ENCODE data around the gene GPRIN1.

Gene GPRIN1

DNA sequence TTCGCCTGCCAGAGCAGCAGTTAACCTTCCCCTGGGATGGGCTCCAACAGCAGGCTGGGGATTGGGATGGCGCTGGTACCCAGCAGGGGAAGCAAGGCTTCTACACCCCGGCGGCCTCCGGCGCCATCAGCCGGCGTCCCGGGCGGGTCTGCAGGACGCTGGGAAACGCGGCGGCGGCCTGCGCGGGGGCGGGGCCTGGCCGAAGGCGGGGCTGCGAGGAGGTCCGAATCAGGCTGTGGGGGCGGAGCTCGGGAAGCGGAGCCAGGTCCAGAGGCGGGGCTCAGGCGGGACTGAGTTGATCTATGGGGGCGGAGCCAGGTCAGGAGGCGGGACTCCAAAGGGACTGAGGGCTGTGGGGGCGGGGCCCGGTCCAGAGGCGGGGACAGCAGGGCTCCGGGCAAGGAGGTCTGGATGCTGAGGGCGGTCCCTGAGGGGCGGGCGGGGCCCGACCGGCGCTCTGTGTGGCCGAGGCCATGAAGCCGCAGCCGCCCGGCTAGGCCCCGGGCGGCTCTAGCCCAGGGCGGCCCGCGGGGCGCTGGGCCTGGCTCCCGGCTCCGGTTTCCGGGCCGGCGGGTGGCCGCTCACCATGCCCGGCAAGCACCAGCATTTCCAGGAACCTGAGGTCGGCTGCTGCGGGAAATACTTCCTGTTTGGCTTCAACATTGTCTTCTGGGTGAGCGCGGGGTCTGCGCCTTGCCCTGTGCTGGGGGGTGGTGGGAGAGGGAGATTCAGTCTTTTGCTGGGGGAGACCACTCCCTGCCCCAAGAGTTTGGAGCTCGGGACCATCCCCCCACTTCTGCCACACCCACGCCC is 37.3 kb upstream of the GPRIN1 start, which contains the start of gene TSPAN17:
Gene TSPAN17 (plus strand): TSS at position 455 of the 813 bp plus-strand sequence. CDS start 132 bp downstream, at position 587.
- DNase-seq (ENCODE audit: low spot score) (peak; percentile 100), ATAC-seq (ENCODE audit: low read depth) (peak; percentile 90)
- peak within 1 kb of the TSS; percentile 51 for H3K4me3 ChIP-seq (ENCODE audit: severe bottlenecking)
- no peaks in the 10 kb centered on the region for H3K9me3 ChIP-seq (ENCODE audit: severe bottlenecking)
- H3K4me1 ChIP-seq (ENCODE audit: insufficient read depth, poor library complexity, severe bottlenecking), result no peaks in the 10 kb centered on the region
- TF ChIP-seq, protein P1, sequence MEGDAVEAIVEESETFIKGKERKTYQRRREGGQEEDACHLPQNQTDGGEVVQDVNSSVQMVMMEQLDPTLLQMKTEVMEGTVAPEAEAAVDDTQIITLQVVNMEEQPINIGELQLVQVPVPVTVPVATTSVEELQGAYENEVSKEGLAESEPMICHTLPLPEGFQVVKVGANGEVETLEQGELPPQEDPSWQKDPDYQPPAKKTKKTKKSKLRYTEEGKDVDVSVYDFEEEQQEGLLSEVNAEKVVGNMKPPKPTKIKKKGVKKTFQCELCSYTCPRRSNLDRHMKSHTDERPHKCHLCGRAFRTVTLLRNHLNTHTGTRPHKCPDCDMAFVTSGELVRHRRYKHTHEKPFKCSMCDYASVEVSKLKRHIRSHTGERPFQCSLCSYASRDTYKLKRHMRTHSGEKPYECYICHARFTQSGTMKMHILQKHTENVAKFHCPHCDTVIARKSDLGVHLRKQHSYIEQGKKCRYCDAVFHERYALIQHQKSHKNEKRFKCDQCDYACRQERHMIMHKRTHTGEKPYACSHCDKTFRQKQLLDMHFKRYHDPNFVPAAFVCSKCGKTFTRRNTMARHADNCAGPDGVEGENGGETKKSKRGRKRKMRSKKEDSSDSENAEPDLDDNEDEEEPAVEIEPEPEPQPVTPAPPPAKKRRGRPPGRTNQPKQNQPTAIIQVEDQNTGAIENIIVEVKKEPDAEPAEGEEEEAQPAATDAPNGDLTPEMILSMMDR (IDR thresholded peaks at IDR 0.05; ENCODE audit: poor library complexity, severe bottlenecking), result peak; percentile 52
- peak within 1 kb of the TSS; percentile 19 for H3K27ac ChIP-seq (ENCODE audit: poor library complexity, severe bottlenecking)
- H3K27me3 ChIP-seq (ENCODE audit: insufficient read depth, poor library complexity, severe bottlenecking), result no peaks in the 10 kb centered on the region
- no peaks in the 10 kb centered on the region for H3K36me3 ChIP-seq (ENCODE audit: low read depth)

DNA sequence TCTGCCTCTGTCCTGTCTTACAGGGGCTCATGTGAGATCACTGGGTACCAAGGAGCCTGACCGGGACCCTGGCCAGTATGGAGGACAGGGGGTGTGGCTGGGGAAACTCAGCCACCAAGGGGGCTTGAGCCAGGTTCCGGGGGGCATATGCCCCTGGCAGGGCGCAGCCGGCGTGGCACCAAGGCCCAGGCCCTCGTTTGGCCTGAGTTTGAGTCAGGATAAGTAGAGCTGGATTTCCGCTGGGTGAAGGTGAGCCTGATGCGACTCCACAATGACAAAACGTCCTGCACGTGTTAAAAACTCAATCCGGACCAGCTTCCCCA is 36.7 kb upstream of the GPRIN1 start:
- H3K27me3 ChIP-seq (ENCODE audit: insufficient read depth, poor library complexity, severe bottlenecking), result no peaks in the 10 kb centered on the region
- H3K27ac ChIP-seq (ENCODE audit: poor library complexity, severe bottlenecking), result no peak overlapping the region
- no peaks in the 10 kb centered on the region for H3K4me1 ChIP-seq (ENCODE audit: insufficient read depth, poor library complexity, severe bottlenecking)
- no peaks in the 10 kb centered on the region for H3K9me3 ChIP-seq (ENCODE audit: severe bottlenecking)
- H3K4me3 ChIP-seq (ENCODE audit: severe bottlenecking), result peak overlapping the region; percentile 51
- DNase-seq (ENCODE audit: low spot score) (no peak), ATAC-seq (ENCODE audit: low read depth) (no peak; the same call in 2 of the 3 replicates)
- TF ChIP-seq, protein P1 (IDR thresholded peaks at IDR 0.05; ENCODE audit: poor library complexity, severe bottlenecking), result no peak
- no peaks in the 10 kb centered on the region for H3K36me3 ChIP-seq (ENCODE audit: low read depth)

DNA sequence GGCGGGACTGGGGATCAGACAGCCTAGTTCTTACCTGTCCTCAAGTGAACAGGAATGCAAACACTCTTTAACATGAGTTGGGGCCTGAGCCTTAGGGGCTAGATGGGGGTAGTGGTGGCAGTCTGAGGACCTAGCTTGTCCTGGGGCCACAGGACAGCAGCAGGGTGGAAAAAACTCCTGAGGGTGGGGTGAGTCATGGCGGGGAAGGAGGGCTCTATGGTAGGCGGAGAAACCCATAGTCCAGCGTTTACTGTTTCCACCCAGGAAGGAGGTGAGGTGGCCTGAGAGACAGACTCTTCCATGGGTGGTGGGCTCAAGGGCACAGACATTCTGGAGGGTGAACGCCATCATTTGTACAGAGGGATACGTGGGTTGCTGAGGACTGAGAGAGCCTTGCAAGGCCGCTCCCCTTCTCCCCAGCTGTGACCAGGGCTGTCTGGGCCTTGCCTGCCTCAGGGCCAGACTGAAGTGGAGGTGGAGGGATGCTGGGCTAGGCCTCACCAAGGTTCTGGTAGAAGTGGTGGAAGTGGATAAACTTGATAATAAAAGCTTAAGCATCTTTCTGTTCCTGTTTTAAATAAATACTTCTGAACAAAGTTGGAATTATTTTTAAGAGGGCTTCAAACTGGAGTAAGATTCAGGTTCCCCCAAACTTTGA is 36.2 kb upstream of the GPRIN1 start:
- no peak for DNase-seq (ENCODE audit: low spot score)
- Histone ChIP-seq H3K4me3 (ENCODE audit: severe bottlenecking) (no peak overlapping the region), H3K4me1 (ENCODE audit: insufficient read depth, poor library complexity, severe bottlenecking) (no peaks in the 10 kb centered on the region), H3K36me3 (ENCODE audit: low read depth) (no peaks in the 10 kb centered on the region), H3K27me3 (ENCODE audit: insufficient read depth, poor library complexity, severe bottlenecking) (no peaks in the 10 kb centered on the region), H3K27ac (ENCODE audit: poor library complexity, severe bottlenecking) (no peak overlapping the region), H3K9me3 (ENCODE audit: severe bottlenecking) (no peaks in the 10 kb centered on the region)
- TF ChIP-seq, protein P1 (IDR thresholded peaks at IDR 0.05; ENCODE audit: poor library complexity, severe bottlenecking), result no peak
- no peak for ATAC-seq (ENCODE audit: low read depth)

DNA sequence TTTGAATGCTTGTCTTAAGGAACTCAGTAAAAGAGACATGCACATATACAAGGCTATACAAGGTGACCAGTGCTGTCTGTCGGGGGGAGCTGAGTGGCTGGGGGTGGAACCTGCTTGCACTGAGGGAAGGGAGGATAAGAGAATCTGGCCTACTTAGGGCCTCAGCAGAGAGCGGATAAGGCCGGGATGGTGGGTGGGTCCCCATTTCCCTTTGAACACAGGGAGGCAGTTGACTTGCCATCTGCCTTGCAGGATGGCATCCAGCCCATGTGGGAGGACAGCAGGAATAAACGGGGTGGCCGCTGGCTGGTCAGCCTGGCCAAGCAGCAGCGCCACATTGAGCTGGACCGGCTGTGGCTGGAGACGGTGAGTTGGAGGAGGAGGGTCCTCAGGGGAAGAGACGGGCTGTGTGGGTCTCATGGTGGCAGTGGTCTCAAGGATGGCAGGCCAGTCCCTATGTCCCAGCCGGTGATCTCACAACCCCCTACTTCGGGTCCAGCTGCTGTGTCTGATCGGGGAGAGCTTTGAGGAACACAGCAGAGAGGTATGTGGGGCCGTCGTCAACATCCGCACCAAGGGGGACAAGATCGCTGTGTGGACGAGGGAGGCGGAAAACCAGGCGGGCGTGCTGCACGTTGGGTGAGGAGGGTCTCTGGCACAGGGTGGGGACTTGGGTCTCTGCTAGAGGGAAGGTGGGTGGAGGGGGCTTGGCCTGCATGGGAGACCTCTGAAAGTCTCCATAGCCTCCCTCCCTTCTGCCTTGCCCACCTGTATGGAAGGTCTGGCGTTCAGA is 35.1 kb upstream of the GPRIN1 start:
- DNase-seq (ENCODE audit: low spot score) (no peak), ATAC-seq (ENCODE audit: low read depth) (no peak)
- no peaks in the 10 kb centered on the region for H3K4me1 ChIP-seq (ENCODE audit: insufficient read depth, poor library complexity, severe bottlenecking)
- H3K27ac ChIP-seq (ENCODE audit: poor library complexity, severe bottlenecking), result no peak overlapping the region
- no peaks in the 10 kb centered on the region for H3K27me3 ChIP-seq (ENCODE audit: insufficient read depth, poor library complexity, severe bottlenecking)
- no peak overlapping the region for H3K4me3 ChIP-seq (ENCODE audit: severe bottlenecking)
- TF ChIP-seq, protein P1 (IDR thresholded peaks at IDR 0.05; ENCODE audit: poor library complexity, severe bottlenecking), result no peak
- no peaks in the 10 kb centered on the region for H3K9me3 ChIP-seq (ENCODE audit: severe bottlenecking)
- no peaks in the 10 kb centered on the region for H3K36me3 ChIP-seq (ENCODE audit: low read depth)

Measured in RWPE2 (cell line).